Parathyroid adenoma (tissue), 2 donors: ENCODE measurements around the gene DSE.

Source experiments
- H2AFZ ChIP-seq: fragments of 300-600 bp; sonication (generic); one replicate; pipeline ENCODE4 v1.7.0; 2017; ENCODE audit warnings: antibody characterized with exemption, mild to moderate bottlenecking
- H3K27ac ChIP-seq: fragments of 300-600 bp; sonication (generic); one replicate; pipeline ENCODE4 v1.7.0; 2017
- H3K27me3 ChIP-seq: fragments of 300-600 bp; sonication (generic); one replicate; pipeline ENCODE4 v1.7.0; 2017; ENCODE audit warnings: low read length; ENCODE audit not compliant: control insufficient read depth, insufficient read depth
- H3K36me3 ChIP-seq: fragments of 300-600 bp; sonication (generic); one replicate; pipeline ENCODE4 v1.7.0; 2017; ENCODE audit warnings: low read length; ENCODE audit not compliant: control insufficient read depth, insufficient read depth
- H3K4me1 ChIP-seq: fragments of 300-600 bp; sonication (generic); one replicate; pipeline ENCODE4 v1.7.0; 2017; ENCODE audit warnings: control low read depth
- H3K4me2 ChIP-seq: fragments of 300-600 bp; sonication (generic); one replicate; pipeline ENCODE4 v1.7.0; 2017; ENCODE audit warnings: low read length
- H3K4me3 ChIP-seq: fragments of 300-600 bp; sonication (generic); one replicate; pipeline ENCODE4 v1.7.0; 2017; ENCODE audit warnings: low read depth, low read length
- H3K79me2 ChIP-seq: fragments of 300-600 bp; sonication (generic); one replicate; pipeline ENCODE4 v1.7.0; 2017; ENCODE audit warnings: control low read depth
- H3K9ac ChIP-seq: fragments of 300-600 bp; sonication (generic); one replicate; pipeline ENCODE4 v1.7.0; 2017; ENCODE audit warnings: mild to moderate bottlenecking
- H3K9me3 ChIP-seq: fragments of 300-600 bp; sonication (generic); one replicate; pipeline ENCODE4 v1.7.0; 2017; ENCODE audit warnings: low read length; ENCODE audit not compliant: control insufficient read depth
- TF ChIP-seq, protein P1 (sequence below): fragments of 300-600 bp; sonication (generic); IDR thresholded peaks from one replicate; pipeline ENCODE4 v1.7.0; 2017; ENCODE audit warnings: antibody characterized with exemption, mild to moderate bottlenecking
- donor health status: primary hyperparathyroidism.

The DSE gene

DNA sequence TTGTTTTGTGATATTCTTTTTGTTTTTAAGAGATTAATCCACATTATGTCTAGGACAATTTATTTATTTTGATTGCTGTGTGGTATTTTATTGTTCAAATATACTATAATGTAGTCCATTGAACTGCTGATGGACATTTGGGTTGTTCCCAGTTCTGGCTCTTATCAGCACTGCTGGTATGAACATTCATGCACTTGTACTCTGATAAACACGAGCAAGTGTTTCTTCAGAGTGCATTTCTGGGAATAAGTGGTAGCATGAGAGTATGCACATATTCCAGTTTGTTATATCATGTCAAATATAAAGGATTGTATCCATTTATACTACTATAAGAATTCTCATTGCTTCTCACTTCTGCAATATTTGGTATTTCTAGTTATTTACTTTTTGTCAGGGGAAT, 97.5 kb downstream of the DSE start:
- Histone ChIP-seq H3K9ac (no peak overlapping the region), H3K36me3 (no peaks in the 10 kb centered on the region), H2AFZ (no peak overlapping the region), H3K4me2 (no peak overlapping the region), H3K9me3 (no peaks in the 10 kb centered on the region), H3K27me3 (no peaks in the 10 kb centered on the region), H3K27ac (no peak overlapping the region), H3K4me3 (no peak overlapping the region), H3K4me1 (peaks cover under 1% of the 10 kb centered on the region), H3K79me2 (no peaks in the 10 kb centered on the region)
- TF ChIP-seq, protein P1, sequence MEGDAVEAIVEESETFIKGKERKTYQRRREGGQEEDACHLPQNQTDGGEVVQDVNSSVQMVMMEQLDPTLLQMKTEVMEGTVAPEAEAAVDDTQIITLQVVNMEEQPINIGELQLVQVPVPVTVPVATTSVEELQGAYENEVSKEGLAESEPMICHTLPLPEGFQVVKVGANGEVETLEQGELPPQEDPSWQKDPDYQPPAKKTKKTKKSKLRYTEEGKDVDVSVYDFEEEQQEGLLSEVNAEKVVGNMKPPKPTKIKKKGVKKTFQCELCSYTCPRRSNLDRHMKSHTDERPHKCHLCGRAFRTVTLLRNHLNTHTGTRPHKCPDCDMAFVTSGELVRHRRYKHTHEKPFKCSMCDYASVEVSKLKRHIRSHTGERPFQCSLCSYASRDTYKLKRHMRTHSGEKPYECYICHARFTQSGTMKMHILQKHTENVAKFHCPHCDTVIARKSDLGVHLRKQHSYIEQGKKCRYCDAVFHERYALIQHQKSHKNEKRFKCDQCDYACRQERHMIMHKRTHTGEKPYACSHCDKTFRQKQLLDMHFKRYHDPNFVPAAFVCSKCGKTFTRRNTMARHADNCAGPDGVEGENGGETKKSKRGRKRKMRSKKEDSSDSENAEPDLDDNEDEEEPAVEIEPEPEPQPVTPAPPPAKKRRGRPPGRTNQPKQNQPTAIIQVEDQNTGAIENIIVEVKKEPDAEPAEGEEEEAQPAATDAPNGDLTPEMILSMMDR: no peak

DNA sequence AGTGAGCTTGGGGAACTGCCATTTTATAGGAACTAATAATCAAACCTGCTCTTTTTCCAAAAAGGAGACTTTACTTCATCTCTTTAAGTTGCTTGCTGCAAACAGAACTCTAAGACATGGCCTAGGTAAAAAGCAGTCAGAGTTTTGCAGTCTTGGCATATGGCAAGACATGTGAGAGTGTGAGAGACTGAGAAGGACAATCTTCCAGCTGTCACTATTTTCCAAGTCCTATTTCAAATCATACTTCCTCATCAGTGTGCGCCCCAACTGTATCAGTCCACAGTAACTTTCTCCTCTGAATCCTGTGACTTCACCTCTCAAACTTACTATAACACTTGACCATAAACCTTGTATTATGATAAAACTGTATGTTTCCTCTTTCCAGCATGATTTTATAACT, 100.8 kb downstream of the DSE start:
- no peaks in the 10 kb centered on the region for H3K27me3 ChIP-seq
- TF ChIP-seq, protein P1: no peak
- no peak overlapping the region for H3K9ac ChIP-seq
- no peaks in the 10 kb centered on the region for H3K36me3 ChIP-seq
- no peak overlapping the region for H3K27ac ChIP-seq
- no peaks in the 10 kb centered on the region for H3K9me3 ChIP-seq
- H3K4me2 ChIP-seq: no peak overlapping the region
- H3K79me2 ChIP-seq: no peaks in the 10 kb centered on the region
- no peaks in the 10 kb centered on the region for H3K4me1 ChIP-seq
- no peak overlapping the region for H2AFZ ChIP-seq
- no peak overlapping the region for H3K4me3 ChIP-seq

DNA sequence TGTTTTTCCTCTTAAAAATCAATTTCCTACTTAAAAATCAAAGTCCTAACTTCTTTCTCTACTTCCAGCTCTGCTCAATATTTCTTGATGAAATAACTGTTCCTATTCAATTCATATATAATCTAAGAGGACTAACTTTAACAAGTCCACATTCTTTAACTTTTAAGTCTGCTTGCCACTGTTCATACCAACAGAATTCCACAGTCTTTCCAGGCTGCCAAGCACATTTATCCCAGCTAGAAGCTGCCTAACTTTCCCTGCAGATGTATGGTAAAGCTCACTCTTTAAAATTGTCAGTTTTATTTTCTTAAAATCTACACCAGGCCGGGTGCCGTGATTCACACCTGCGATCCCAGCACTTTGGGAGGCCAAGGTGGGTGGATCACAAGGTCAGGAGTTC, 102.0 kb downstream of the DSE start:
- Histone ChIP-seq H3K27ac (no peak overlapping the region), H3K9me3 (no peaks in the 10 kb centered on the region), H2AFZ (no peak overlapping the region), H3K27me3 (no peaks in the 10 kb centered on the region), H3K4me1 (no peaks in the 10 kb centered on the region), H3K79me2 (no peaks in the 10 kb centered on the region), H3K4me3 (no peak overlapping the region), H3K9ac (no peak overlapping the region), H3K36me3 (no peaks in the 10 kb centered on the region), H3K4me2 (no peak overlapping the region)
- TF ChIP-seq, protein P1: no peak

DNA sequence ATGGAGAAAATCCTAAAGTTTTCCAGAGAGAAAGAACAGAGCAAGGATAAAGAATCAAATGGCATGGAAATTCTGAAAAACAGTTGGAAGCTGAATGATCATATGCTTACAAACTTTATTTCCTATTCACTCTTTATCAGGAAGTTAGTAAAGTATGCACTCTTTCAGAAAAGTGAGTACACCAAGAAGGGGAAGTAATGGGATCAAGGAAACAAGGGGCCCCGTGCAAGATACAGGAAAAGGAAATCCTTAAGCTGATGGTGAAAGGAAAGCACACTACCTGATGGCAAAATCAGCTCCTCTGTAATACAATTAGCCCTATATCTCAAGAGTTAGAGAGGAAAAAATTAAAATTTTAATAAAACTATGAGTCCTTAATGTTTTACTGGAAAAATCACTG, 104.4 kb downstream of the DSE start:
- no peak overlapping the region for H2AFZ ChIP-seq
- H3K9me3 ChIP-seq: no peaks in the 10 kb centered on the region
- H3K36me3 ChIP-seq: no peaks in the 10 kb centered on the region
- no peak overlapping the region for H3K4me2 ChIP-seq
- no peak overlapping the region for H3K9ac ChIP-seq
- H3K4me1 ChIP-seq: no peaks in the 10 kb centered on the region
- H3K79me2 ChIP-seq: no peaks in the 10 kb centered on the region
- H3K27me3 ChIP-seq: no peaks in the 10 kb centered on the region
- no peak overlapping the region for H3K4me3 ChIP-seq
- TF ChIP-seq, protein P1: no peak
- no peak overlapping the region for H3K27ac ChIP-seq

DNA sequence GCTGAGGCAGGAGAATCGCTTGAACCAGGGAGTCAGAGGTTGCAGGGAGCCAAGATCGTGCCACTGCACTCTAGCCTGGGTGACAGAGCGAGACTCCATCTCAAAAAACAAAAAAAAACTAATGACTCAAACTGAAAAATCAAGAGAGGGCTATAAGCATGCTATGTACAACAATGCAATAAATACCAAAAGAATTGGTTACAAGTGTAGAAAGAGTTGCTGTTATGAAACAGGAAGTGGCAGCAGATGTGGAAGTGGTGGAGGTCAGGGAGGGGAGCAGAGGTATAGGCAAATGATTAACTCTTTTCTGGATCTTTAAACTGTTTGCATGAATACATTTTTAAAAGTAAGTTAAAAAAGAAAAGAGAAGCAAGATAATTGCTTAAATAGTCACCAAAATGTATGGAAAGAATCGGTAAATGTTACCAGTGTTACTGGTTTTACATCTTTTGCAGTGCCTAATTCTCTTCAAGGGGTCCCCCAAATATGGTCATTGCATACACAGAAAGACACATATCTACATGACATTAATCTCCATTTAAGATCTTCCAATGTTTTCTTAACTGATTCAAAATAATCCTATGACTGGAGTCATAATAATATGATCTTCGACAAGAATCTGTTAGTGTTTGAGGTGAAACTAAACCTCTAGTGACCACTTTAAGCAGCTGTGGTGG, 105.4 kb downstream of the DSE start:
- H3K4me2 ChIP-seq: no peak overlapping the region
- H3K79me2 ChIP-seq: no peaks in the 10 kb centered on the region
- H2AFZ ChIP-seq: no peak overlapping the region
- no peaks in the 10 kb centered on the region for H3K9me3 ChIP-seq
- no peak overlapping the region for H3K4me3 ChIP-seq
- no peaks in the 10 kb centered on the region for H3K27me3 ChIP-seq
- no peak overlapping the region for H3K27ac ChIP-seq
- no peaks in the 10 kb centered on the region for H3K4me1 ChIP-seq
- H3K9ac ChIP-seq: no peak overlapping the region
- no peaks in the 10 kb centered on the region for H3K36me3 ChIP-seq
- TF ChIP-seq, protein P1: no peak
